ENCODE measurements around the gene MGA. TPM values are rescaled to one million over a fixed set of nuclear protein-coding genes. Genes with fewer than 3 reads are reported as not detected.
"Not testable (repeated sequence)": the region's sequence is repeated elsewhere in the genome, so short reads cannot be mapped to it uniquely, and the experiment has no call there.

MGA gene
- total RNA-seq, 4 donors from 2014 or later: 29.7 to 53.8 (median 31.7) TPM

DNA sequence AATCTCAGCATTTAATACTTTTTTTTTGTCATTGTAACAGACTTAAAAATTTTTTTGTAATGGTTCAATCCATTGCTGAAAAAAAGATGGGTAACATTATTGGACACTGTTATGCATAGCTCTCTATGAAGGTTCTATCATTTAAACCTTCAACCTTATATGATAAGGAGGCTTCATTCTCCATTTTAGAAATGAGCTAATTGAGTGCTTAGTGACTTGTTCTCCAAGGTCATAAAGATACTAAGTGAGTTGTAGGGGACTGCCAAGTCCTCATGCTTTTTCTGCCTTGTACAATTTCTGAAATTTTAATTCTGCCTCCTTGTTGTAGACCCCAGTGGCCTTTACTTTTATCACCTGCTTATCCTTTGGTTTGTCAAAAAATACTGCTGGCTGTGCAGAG is 56.7 kb downstream of the MGA start:
- Histone ChIP-seq H3K4me1 (no peaks in the 10 kb centered on the region), H3K36me3 (peaks cover 0 to 14% (median 0%) of the 10 kb centered on the region in 3 donors), H3K27me3 (no peaks in the 10 kb centered on the region), H3K4me3 (no peak overlapping the region), H3K27ac (no peak overlapping the region), H3K9me3 (no peaks in the 10 kb centered on the region)
- no peak for DNase-seq (ENCODE audit: low spot score in 2 of 2)
- TF ChIP-seq, protein P1, sequence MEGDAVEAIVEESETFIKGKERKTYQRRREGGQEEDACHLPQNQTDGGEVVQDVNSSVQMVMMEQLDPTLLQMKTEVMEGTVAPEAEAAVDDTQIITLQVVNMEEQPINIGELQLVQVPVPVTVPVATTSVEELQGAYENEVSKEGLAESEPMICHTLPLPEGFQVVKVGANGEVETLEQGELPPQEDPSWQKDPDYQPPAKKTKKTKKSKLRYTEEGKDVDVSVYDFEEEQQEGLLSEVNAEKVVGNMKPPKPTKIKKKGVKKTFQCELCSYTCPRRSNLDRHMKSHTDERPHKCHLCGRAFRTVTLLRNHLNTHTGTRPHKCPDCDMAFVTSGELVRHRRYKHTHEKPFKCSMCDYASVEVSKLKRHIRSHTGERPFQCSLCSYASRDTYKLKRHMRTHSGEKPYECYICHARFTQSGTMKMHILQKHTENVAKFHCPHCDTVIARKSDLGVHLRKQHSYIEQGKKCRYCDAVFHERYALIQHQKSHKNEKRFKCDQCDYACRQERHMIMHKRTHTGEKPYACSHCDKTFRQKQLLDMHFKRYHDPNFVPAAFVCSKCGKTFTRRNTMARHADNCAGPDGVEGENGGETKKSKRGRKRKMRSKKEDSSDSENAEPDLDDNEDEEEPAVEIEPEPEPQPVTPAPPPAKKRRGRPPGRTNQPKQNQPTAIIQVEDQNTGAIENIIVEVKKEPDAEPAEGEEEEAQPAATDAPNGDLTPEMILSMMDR (IDR thresholded peaks at IDR 0.05): no peak
- TF ChIP-seq POLR2A (IDR thresholded peaks at IDR 0.05) (no peak), EP300 (IDR thresholded peaks at IDR 0.05) (no peak)

DNA sequence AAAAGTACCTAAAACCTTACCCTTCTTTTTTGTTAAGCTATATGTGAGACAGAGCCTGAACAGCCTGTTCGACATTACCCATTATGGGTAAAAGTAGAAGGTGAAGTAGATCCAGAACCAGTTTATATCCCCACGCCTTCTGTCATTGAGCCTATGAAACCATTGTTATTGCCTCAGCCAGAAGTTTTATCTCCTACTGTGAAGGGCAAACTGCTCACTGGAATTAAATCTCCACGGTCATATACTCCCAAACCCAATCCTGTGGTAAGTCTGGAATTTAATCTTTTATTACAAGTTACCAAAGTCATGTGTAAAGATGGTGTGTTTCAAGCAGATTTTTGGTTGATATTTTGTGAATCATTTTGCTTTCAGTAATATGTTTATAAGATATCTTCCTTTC is 66.9 kb downstream of the MGA start:
- WGBS, 2 donors: 94% methylated on average over 3 of the region's 3 CpGs

DNA sequence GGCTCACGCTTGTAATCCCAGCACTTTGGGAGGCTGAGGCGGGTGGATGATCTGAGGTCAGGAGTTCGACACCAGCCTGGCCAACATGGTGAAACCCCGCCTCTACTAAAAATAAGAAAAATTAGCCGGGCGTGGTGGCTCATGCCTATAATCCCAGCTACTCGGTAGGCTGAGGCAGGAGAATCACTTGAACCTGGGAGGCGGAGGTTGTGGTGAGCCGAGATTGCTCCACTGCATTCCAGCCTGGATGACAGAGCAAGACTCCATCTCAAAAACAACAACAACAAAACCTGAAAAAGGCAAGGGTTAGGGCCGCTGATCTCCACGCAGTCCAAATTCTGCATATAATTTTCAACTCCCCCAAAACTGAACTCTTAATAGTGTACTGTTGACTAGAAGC is 67.9 kb downstream of the MGA start:
- H3K9me3 ChIP-seq; H3K4me3 ChIP-seq; H3K4me1 ChIP-seq; DNase-seq (ENCODE audit: low spot score in 2 of 2); H3K27me3 ChIP-seq; H3K27ac ChIP-seq: not testable (repeated sequence)
- peaks cover 0 to 45% (median 0%) of the 10 kb centered on the region in 3 donors for H3K36me3 ChIP-seq
- WGBS, 2 donors: 94% methylated on average over 11 of the region's 11 CpGs

More for the DNA sequence above, 66.9 kb downstream of the MGA start:
- Histone ChIP-seq H3K9me3 (no peaks in the 10 kb centered on the region), H3K4me3 (no peak overlapping the region), H3K36me3 (peaks cover 0 to 36% (median 0%) of the 10 kb centered on the region in 3 donors), H3K27me3 (no peaks in the 10 kb centered on the region), H3K4me1 (no peaks in the 10 kb centered on the region), H3K27ac (no peak overlapping the region)
- DNase-seq (ENCODE audit: low spot score in 2 of 2): no peak
- TF ChIP-seq POLR2A (IDR thresholded peaks at IDR 0.05) (no peak), EP300 (IDR thresholded peaks at IDR 0.05) (no peak)
- TF ChIP-seq, protein P1 (IDR thresholded peaks at IDR 0.05): no peak

DNA sequence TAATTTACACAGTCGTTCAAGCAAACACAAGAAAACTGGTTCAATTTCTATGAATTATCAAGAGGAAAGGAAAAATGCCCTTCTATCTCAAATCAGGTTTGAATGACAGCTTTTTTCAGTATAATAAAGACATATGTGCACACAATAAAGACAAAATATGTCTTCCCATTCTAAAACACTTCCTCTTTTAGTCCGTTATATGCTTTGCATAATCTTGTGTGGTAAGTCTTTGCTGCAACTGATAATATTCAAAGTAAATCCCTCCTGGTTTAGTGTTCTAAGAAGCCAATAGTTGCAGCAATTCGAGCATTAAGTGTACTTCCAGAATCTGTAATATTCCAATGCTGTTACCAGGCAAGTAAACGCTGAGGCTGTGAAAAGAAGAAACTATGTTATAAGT is 70.3 kb downstream of the MGA start:
- DNase-seq (ENCODE audit: low spot score in 2 of 2): no peak
- TF ChIP-seq, protein P1 (IDR thresholded peaks at IDR 0.05): no peak
- TF ChIP-seq EP300 (IDR thresholded peaks at IDR 0.05) (no peak), POLR2A (IDR thresholded peaks at IDR 0.05) (no peak)
- no peaks in the 10 kb centered on the region for H3K27me3 ChIP-seq
- no peak overlapping the region for H3K27ac ChIP-seq
- H3K36me3 ChIP-seq: peaks cover 0 to 67% (median 0%) of the 10 kb centered on the region in 3 donors
- WGBS, 2 donors: 79 to 82% methylated on average over 4 of the region's 4 CpGs
- no peak overlapping the region for H3K4me3 ChIP-seq
- no peaks in the 10 kb centered on the region for H3K4me1 ChIP-seq
- H3K9me3 ChIP-seq: no peaks in the 10 kb centered on the region

DNA sequence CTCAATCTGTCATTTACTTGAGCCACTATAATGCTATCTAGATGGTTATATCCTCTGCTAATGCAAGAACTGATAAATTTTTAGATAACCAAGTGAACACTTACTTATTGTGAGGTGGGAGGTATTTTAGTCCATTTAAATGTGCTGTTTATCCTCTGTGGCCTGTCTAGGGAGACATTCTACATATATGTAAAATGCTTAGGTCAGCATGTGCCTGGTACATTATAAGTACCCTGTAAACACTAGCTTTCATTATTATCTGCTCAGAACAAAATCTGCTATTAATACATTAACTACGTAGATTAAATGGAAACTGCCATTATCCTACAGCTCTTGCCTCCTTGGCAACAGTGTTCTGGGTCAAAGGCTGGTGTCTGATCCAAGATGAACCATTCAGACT is 72.3 kb downstream of the MGA start:
- no peak overlapping the region for H3K4me3 ChIP-seq
- H3K4me1 ChIP-seq: no peaks in the 10 kb centered on the region
- 78 to 89% methylated on average over 1 of the region's 1 CpG for WGBS, 2 donors
- no peaks in the 10 kb centered on the region for H3K27me3 ChIP-seq
- DNase-seq (ENCODE audit: low spot score in 2 of 2): no peak
- no peaks in the 10 kb centered on the region for H3K9me3 ChIP-seq
- H3K27ac ChIP-seq: no peak overlapping the region
- TF ChIP-seq, protein P1 (IDR thresholded peaks at IDR 0.05): no peak
- TF ChIP-seq EP300 (IDR thresholded peaks at IDR 0.05) (no peak), POLR2A (IDR thresholded peaks at IDR 0.05) (no peak)
- peaks cover 0 to 86% (median 8%) of the 10 kb centered on the region in 3 donors for H3K36me3 ChIP-seq

DNA sequence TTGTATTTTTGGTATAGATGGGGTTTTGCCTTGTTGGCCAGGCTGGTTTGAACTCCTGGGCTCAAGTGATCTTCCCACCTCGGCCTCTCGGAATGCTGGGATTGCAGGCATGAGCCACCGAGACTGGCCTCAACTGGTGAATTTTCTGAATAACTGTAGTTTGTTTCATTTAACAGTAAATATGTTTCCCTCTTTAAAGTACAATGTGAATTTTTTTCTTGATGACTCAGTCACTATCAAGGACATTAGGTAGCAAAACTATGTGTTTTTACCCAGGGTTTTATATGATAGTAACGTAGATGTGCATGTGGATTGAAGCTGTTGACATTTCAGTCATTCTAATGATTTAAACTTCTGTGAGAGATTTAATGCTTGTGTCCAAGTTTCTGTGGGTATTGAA is 73.9 kb downstream of the MGA start:
- no peaks in the 10 kb centered on the region for H3K9me3 ChIP-seq
- no peaks in the 10 kb centered on the region for H3K27me3 ChIP-seq
- no peak for TF ChIP-seq EP300 (IDR thresholded peaks at IDR 0.05)
- TF ChIP-seq, protein P1 (IDR thresholded peaks at IDR 0.05): no peak
- TF ChIP-seq POLR2A (IDR thresholded peaks at IDR 0.05): no peak
- DNase-seq (ENCODE audit: low spot score in 2 of 2): no peak
- H3K36me3 ChIP-seq: peaks cover 0 to 89% (median 8%) of the 10 kb centered on the region in 3 donors
- H3K4me1 ChIP-seq: no peaks in the 10 kb centered on the region
- WGBS, 2 donors: 92 to 93% methylated on average over 4 of the region's 4 CpGs
- no peak overlapping the region for H3K4me3 ChIP-seq
- H3K27ac ChIP-seq: no peak overlapping the region

Data from tibial nerve (tissue), 4 donors.